GM18498 (cell line): ENCODE data around the gene ARL13B.
"Not testable (repeated sequence)": the region's sequence is repeated elsewhere in the genome, so short reads cannot be mapped to it uniquely, and the experiment has no call there.

Experiments
- ATAC-seq: cut with Tn5 transposase; IDR thresholded peaks from one replicate; pipeline ENCODE4 v1.9.1; 2021; ENCODE audit warnings: mild to moderate bottlenecking, moderate library complexity; ENCODE audit not compliant: unreplicated experiment

The ARL13B gene

GRCh38 chr3:94061297-94061696 is 81.3 kb downstream of the ARL13B start:
- no peak for ATAC-seq

- peak; percentile 92 for ATAC-seq
Measured at GRCh38 chr3:94062513-94063404, 82.8 kb downstream of the ARL13B start, which contains the start of the genes DHFR2 and NSUN3. DHFR2 (minus strand) TSS chr3:94062916; CDS start chr3:94061511, 1,405 bp downstream. NSUN3 (plus strand) TSS chr3:94063061; CDS start chr3:94063127, 66 bp downstream.

- no peak for ATAC-seq
Measured at GRCh38 chr3:94063496-94064119, 83.7 kb downstream of the ARL13B start.

- no peak for ATAC-seq
Measured at GRCh38 chr3:94064243-94064860, 84.4 kb downstream of the ARL13B start.

- ATAC-seq, result no peak
Measured at GRCh38 chr3:94065122-94065521, 85.2 kb downstream of the ARL13B start.

GRCh38 chr3:94065819-94066480 is 86.0 kb downstream of the ARL13B start:
- no peak for ATAC-seq

- ATAC-seq, result no peak
Measured at GRCh38 chr3:94066506-94067500, 86.8 kb downstream of the ARL13B start.

- ATAC-seq, result no peak
Measured at GRCh38 chr3:94069194-94069813, 89.3 kb downstream of the ARL13B start.

- ATAC-seq, result peak; percentile 65
Measured at GRCh38 chr3:94070341-94070911, 90.5 kb downstream of the ARL13B start.

- peak; percentile 78 for ATAC-seq
Measured at GRCh38 chr3:94071713-94072284, 91.8 kb downstream of the ARL13B start.

- no peak for ATAC-seq
Measured at GRCh38 chr3:94076055-94076454, 96.1 kb downstream of the ARL13B start.

- not testable (repeated sequence) for ATAC-seq
Measured at GRCh38 chr3:94080552-94080951, 100.6 kb downstream of the ARL13B start.

GRCh38 chr3:94081884-94082283 is 101.9 kb downstream of the ARL13B start:
- ATAC-seq, result no peak

GRCh38 chr3:94082391-94082937 is 102.5 kb downstream of the ARL13B start:
- ATAC-seq, result no peak

- ATAC-seq, result peak; percentile 83
Measured at GRCh38 chr3:94083261-94083660, 103.3 kb downstream of the ARL13B start.

GRCh38 chr3:94089126-94089525 is 109.2 kb downstream of the ARL13B start:
- no peak for ATAC-seq

- no peak for ATAC-seq
Measured at GRCh38 chr3:94092086-94092485, 112.1 kb downstream of the ARL13B start.

GRCh38 chr3:94093151-94093550 is 113.2 kb downstream of the ARL13B start:
- ATAC-seq, result no peak
